ENCODE data around the gene ACOT12. TPM values are rescaled to one million over a fixed set of nuclear protein-coding genes. Genes with fewer than 3 reads are reported as not detected.

The ACOT12 gene
- total RNA-seq, result not detected in 2 replicates

DNA sequence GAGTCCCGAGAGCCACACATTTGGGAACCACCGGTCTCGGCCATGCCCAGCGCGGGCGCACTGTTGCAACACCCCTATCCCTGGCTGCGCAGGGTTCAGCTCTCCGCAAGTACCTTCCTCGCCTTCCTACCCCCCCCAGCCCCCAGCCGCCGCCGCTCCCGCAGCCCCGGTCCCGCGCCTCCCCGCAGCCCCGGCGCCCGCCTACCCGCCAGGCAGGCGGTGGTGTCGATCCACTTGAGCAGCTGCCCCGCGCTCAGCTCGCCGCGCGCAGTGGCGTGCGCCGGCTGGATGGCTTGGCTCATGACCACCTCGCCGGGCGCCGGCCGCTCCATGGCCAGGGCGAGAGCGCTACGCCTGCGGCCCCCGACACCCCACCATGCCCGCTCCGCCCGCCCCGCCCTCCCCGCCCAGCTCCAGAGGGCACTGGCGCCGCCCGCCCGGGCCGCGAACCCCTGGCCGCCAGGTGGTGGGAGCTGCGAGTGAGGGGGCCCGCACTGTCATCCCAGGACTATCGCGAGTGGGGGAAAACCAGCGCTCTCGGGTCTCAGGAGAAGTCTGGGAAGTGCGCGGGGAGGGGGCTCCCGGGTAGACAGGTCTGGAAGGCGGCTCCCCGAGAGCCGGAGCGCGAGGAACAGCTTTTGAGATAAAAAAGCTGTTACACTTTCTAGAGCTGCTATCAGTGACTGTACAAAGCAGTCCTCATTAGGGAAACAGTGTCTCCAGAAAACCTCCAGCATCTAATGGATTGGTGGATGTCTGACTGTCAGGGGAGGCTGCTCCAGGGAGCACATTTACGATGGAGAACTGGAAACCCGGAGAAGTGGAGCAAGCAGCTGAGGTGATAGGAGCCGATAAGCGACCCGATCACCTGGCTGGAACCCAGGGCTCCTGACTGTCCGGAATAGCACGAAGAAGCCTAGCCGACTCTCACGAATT, at the start of gene ACOT12:
TSS of gene ACOT12 (minus strand) at position 352 of the 936 bp plus-strand sequence. CDS start at position 332, 20 bp downstream.

DNA sequence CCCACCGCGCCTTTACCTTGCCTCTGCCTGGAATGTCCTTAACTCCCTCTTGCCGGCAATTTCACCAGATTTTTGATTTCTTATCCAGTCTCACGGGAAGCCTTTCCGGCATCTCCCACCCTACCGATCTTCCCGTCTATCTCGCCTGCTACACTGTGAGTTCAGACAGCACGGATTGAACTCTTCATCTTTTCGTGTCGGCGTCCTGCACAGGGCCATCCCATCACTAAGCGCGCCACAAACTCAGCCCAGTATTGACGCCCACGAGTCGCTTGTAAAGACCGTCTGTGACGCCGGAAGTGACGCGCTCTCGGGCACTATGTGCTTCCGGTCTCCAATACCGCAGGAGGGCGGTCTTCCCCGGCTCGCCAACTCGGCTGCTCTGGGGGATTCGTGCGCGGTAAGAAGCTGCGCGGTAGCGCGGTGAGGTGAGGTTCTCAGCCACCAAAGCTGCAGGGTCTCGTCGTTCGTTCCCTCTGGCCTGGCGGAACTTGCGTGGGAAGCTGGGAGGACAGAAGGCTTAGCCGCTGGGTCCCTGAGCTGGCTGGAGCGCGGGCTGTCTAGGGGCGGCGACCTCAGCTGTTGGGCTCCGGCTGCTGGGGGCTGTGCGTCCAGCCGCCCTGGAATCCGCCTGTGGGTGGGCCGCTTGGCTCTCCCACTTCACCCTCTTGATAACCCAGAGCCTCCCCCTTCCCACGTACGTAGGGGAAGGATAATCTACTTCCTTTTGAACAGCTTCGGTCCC, 92.5 kb downstream of the ACOT12 start, which contains the start of gene ZCCHC9:
TSS of gene ZCCHC9 (plus strand) at position 317 of the 745 bp plus-strand sequence. CDS start 3,171 bp downstream, outside the sequence.

Other genes starting within 250 kb of the ACOT12 start
- gene CKMT2, start 160.8 kb downstream of the ACOT12 start, total RNA-seq, result 0.54 TPM in 1 of 2 replicates, not detected in the other
- gene ZCCHC9, start 92.5 kb downstream of the ACOT12 start, total RNA-seq, result 25.1 and 28.0 TPM in 2 replicates